GM12878 (cell line): ENCODE measurements around the gene DGCR8. TPM values are rescaled to one million over a fixed set of nuclear protein-coding genes. Genes with fewer than 3 reads are reported as not detected.

Experiments
- ATAC-seq: fragments of 200-7000 bp; cut with Tn5 transposase; 3 replicates; pipeline ENCODE4 v1.9.1; 2020; ENCODE audit warnings: mild to moderate bottlenecking, moderate library complexity
- BruUV-seq: library from RNA; stranded (reverse); fragments of 400-500 nt; replicated peaks from 2 replicates; lab custom pipeline; 2021; lab: Mats Ljungman, UMichigan
- CTCF ChIA-PET: fragments of 300-600 bp; sonication (Branson Sonifier 250); formaldehyde crosslinking; extraction: SDS; loops from one replicate; lab custom pipeline; 2021; ENCODE audit warnings: inconsistent platforms; lab: Yijun Ruan, JAX
- POLR2A ChIA-PET: fragments of 350-600 bp; formaldehyde crosslinking; extraction: SDS; loops from one replicate; lab custom pipeline; 2021; ENCODE audit warnings: inconsistent platforms; lab: Charles Lee
- RAD21 ChIA-PET: fragments of 300-600 bp; sonication (Branson Sonifier 250); formaldehyde crosslinking; loops from one replicate; lab custom pipeline; 2023; ENCODE audit warnings: antibody characterized with exemption; ENCODE audit not compliant: unreplicated experiment; lab: Charles Lee
- SMC1A ChIA-PET: fragments of 300-600 bp; sonication (Branson Sonifier 250); formaldehyde crosslinking; loops from one replicate; lab custom pipeline; 2023; ENCODE audit not compliant: unreplicated experiment, uncharacterized antibody; lab: Charles Lee
- DNase-seq: peaks from one replicate; pipeline ENCODE4 v3.0.0-alpha.2; 2011; ENCODE audit warnings: low read depth, low spot score
- FAIRE-seq: peaks from 3 replicates; lab custom pipeline; 2011; peaks lifted over from hg19 to GRCh38; lab: Jason Lieb, UNC
- H2AFZ ChIP-seq: 2 replicates; pipeline ENCODE4 v1.6.0; 2011; ENCODE audit warnings: low read depth, low read length, control low read depth; ENCODE audit not compliant: control insufficient read depth
- H3K27ac ChIP-seq: 2 replicates; pipeline ENCODE4 v1.5.1; 2011; ENCODE audit warnings: control low read depth; ENCODE audit not compliant: control insufficient read depth, insufficient read depth
- H3K27me3 ChIP-seq, 2 experiments: replicated peaks in 1 of 2; 2 replicates each; pipeline versions ENCODE4 v1.6.0 to v1.6.1; 2011; ENCODE audit warnings: low read length in 1 of 2; ENCODE audit not compliant: control insufficient read depth in 2 of 2, insufficient read depth in 2 of 2
- H3K36me3 ChIP-seq, 2 experiments: 2 replicates each; pipeline ENCODE4 v1.5.1; 2011; ENCODE audit warnings: low read length in 1 of 2; ENCODE audit not compliant: control insufficient read depth in 2 of 2, insufficient read depth in 2 of 2
- H3K4me1 ChIP-seq: 2 replicates; pipeline ENCODE4 v1.6.1; 2011; ENCODE audit warnings: mild to moderate bottlenecking, low read length, moderate library complexity, mixed read lengths; ENCODE audit not compliant: control insufficient read depth, insufficient read depth
- H3K4me2 ChIP-seq: 2 replicates; pipeline ENCODE4 v1.6.0; 2011; ENCODE audit warnings: control low read depth; ENCODE audit not compliant: control insufficient read depth, insufficient read depth
- H3K4me3 ChIP-seq: fragments of 200-600 bp; sonication (generic); 2 replicates; pipeline ENCODE4 v1.5.1; 2016
- H3K79me2 ChIP-seq: 2 replicates; pipeline ENCODE4 v1.6.0; 2011; ENCODE audit warnings: low read length; ENCODE audit not compliant: control insufficient read depth, insufficient read depth
- H3K9ac ChIP-seq: 2 replicates; pipeline ENCODE4 v1.8.0; 2011; ENCODE audit warnings: low read length, control low read depth, mixed read lengths; ENCODE audit not compliant: control insufficient read depth, insufficient read depth
- H3K9me3 ChIP-seq: replicated peaks from 3 replicates; pipeline ENCODE4 v1.5.1; 2011; ENCODE audit warnings: mild to moderate bottlenecking, low read length; ENCODE audit not compliant: control insufficient read depth, insufficient read depth
- H4K20me1 ChIP-seq: 2 replicates; pipeline ENCODE4 v1.6.0; 2011; ENCODE audit not compliant: control insufficient read depth, insufficient read depth
- BMI1 ChIP-seq: fragments of 450-650 bp; IDR thresholded peaks from 2 replicates; pipeline ENCODE4 v1.6.1; 2016; ENCODE audit warnings: mild to moderate bottlenecking, moderate library complexity, borderline replicate concordance
- E2F4 ChIP-seq: IDR thresholded peaks from 2 replicates; pipeline ENCODE4 v1.6.1; 2012; ENCODE audit warnings: low read depth, low read length, improper control_type of control experiment
- EED ChIP-seq: sonication (generic); IDR thresholded peaks from 2 replicates; pipeline ENCODE4 v1.6.1; 2016; ENCODE audit warnings: antibody characterized with exemption, low read depth
- EP300 ChIP-seq, 2 experiments: fragments of 150-350 bp in 1 of 2; IDR thresholded peaks; 2 replicates each; pipeline ENCODE4 v1.6.1; 2011 to 2012; ENCODE audit warnings: low read depth in 2 of 2, low read length in 2 of 2, borderline replicate concordance in 1 of 2, improper control_type of control experiment in 1 of 2, inconsistent platforms in 1 of 2; ENCODE audit not compliant: control insufficient read depth in 1 of 2
- EZH2 ChIP-seq: IDR thresholded peaks from 2 replicates; pipeline ENCODE4 v1.6.1; 2012; ENCODE audit warnings: low read depth, mild to moderate bottlenecking, control low read depth, inconsistent platforms, low read length, borderline replicate concordance; ENCODE audit not compliant: control insufficient read depth
- NFYB ChIP-seq: IDR thresholded peaks from 2 replicates; pipeline ENCODE4 v1.6.1; 2011; ENCODE audit warnings: low read depth, mild to moderate bottlenecking, low read length, improper control_type of control experiment, moderate library complexity; ENCODE audit not compliant: insufficient read depth
- NKRF ChIP-seq: fragments of 450-650 bp; conservative IDR thresholded peaks from 2 replicates; pipeline ENCODE4 v1.6.1; 2017; ENCODE audit warnings: mild to moderate bottlenecking, moderate library complexity
- SP1 ChIP-seq: IDR thresholded peaks from one replicate; pipeline ENCODE4 v1.6.1; 2011; ENCODE audit warnings: low read depth, low read length
- TBL1XR1 ChIP-seq: IDR thresholded peaks from 2 replicates; pipeline ENCODE4 v1.6.1; 2012; ENCODE audit warnings: low read depth, low read length, improper control_type of control experiment
- WGBS: methylation state at CpG from one replicate; pipeline ENCODE4 v1.1.6; 2016; ENCODE audit warnings: low lambda C conversion rate; ENCODE audit not compliant: insufficient replicate concordance, insufficient coverage; ENCODE audit errors: missing lambda C conversion rate; 5-methylcytosine and 5-hydroxymethylcytosine counted together
- in situ Hi-C: fragments of 300-500 bp; cut with MboI; formaldehyde crosslinking; loops from 9 replicates; pipeline ENCODE4 v1.14.3; 2018; ENCODE audit warnings: mixed read lengths
- intact Hi-C: fragments of 100-400 bp; cut with micrococcal nuclease; formaldehyde crosslinking; loops from one replicate; pipeline ENCODE4 v1.14.2; 2022; ENCODE audit not compliant: unreplicated experiment
- polyA plus RNA-seq, 11 experiments: library from polyadenylated mRNA; depleted of rRNA in 4 of 11; unstranded in 6 of 11; stranded (reverse) in 5 of 11; fragments of >200 nt; fragmentation: Nextera tagmentation in 4 of 11; fragmentation: Illumina TruSeq in 1 of 11; extraction: Ambion mirVana in 4 of 11; extraction: Trizol in 1 of 11; gene quantifications; 1 replicate in 1 of 11; 2 replicates in 10 of 11; pipeline versions ENCODE4 v1.2.1 to v1.2.3, GENCODE V29; 2011 to 2016; ENCODE audit warnings: inconsistent platforms in 2 of 11, missing spikeins in 2 of 11, low read depth in 1 of 11
- total RNA-seq, 4 experiments: library from RNA; depleted of rRNA in 3 of 4; stranded (reverse); fragments of >200 nt in 3 of 4; fragmentation: Illumina TruSeq in 1 of 4; extraction: Trizol in 1 of 4; gene quantifications; 2 replicates each; pipeline versions ENCODE4 v1.2.1 to v1.2.3, GENCODE V29; 2013 to 2021

Gene DGCR8
- total and polyA plus RNA-seq, 10 of the 15 experiments (the other 5 are each of a cell fraction or from before 2014, with no cell fraction given), result 1.2 to 35.1 (median 17.2) TPM

GRCh38 chr22:20130319-20130718 is 50.3 kb downstream of the DGCR8 start:
- Histone ChIP-seq H3K27ac (no peak overlapping the region), H3K4me2 (peak overlapping the region; percentile 74; the same call in 1 of the 2 replicates), H3K4me1 (peaks cover 12% of the 10 kb centered on the region), H2AFZ (no peak overlapping the region), H3K27me3 (no peaks in the 10 kb centered on the region), H3K9me3 (no peaks in the 10 kb centered on the region), H3K4me3 (no peak overlapping the region), H3K36me3 (peaks cover 15 to 17% of the 10 kb centered on the region in 2 experiments; a peak in 3 of 4 replicates), H3K9ac (no peak overlapping the region), H4K20me1 (no peaks in the 10 kb centered on the region), H3K79me2 (peaks cover 7% of the 10 kb centered on the region)
- SMC1A ChIA-PET, result interaction anchor here (1.5 kb wide), 1 partner anchor 12 kb away, joined by 5 read pairs; no protein-coding TSS in a partner anchor
- CTCF ChIA-PET, result interaction anchor here (1.0 to 2.1 kb wide), 2 partner anchors 9 to 161 kb away, joined by 4 to 7 read pairs; no protein-coding TSS in a partner anchor
- no peak for TF ChIP-seq EP300 (IDR thresholded peaks at IDR 0.05; ENCODE audit: borderline replicate concordance in 1 of 2, control insufficient read depth in 1 of 2, low read depth in 2 of 2, low read length in 2 of 2)
- RAD21 ChIA-PET, result interaction anchor here (0.6 kb wide), 1 partner anchor 168 kb away, joined by 3 read pairs; no protein-coding TSS in a partner anchor
- intact Hi-C loops, result no loop called here
- DNase-seq, result no peak
- peak; percentile 8; the same call in 2 of the 3 replicates for ATAC-seq
- BruUV-seq, result no TSS peak
- in situ Hi-C loops, result no loop called here
- WGBS, result 67% methylated on average over 3 of the region's 3 CpGs
- FAIRE-seq, result no peak
- POLR2A ChIA-PET, result no interaction called here

GRCh38 chr22:20130731-20131596 is 50.9 kb downstream of the DGCR8 start:
- Histone ChIP-seq H3K36me3 (peaks cover 11 to 14% of the 10 kb centered on the region in 2 experiments; a peak in 3 of 4 replicates), H3K27ac (peak overlapping the region; percentile 52), H3K4me2 (peak overlapping the region; percentile 74), H3K4me3 (peak overlapping the region; percentile 67; the same call in 1 of the 2 replicates), H3K79me2 (peaks cover 7% of the 10 kb centered on the region), H3K4me1 (peaks cover 12% of the 10 kb centered on the region), H3K9ac (peak overlapping the region; percentile 73), H3K27me3 (no peaks in the 10 kb centered on the region), H2AFZ (peak overlapping the region; percentile 80), H3K9me3 (no peaks in the 10 kb centered on the region), H4K20me1 (no peaks in the 10 kb centered on the region)
- DNase-seq (no peak), FAIRE-seq (no peak), ATAC-seq (peak; percentile 85)
- RAD21 ChIA-PET, result interaction anchor here (0.6 kb wide), 1 partner anchor 168 kb away, joined by 3 read pairs; no protein-coding TSS in a partner anchor
- CTCF ChIA-PET, result interaction anchor here (1.0 to 2.1 kb wide), 2 partner anchors 10 to 162 kb away, joined by 4 to 7 read pairs; no protein-coding TSS in a partner anchor
- in situ Hi-C loops (no loop called here), intact Hi-C loops (no loop called here)
- BruUV-seq, result no TSS peak
- SMC1A ChIA-PET, result interaction anchor here (1.5 kb wide), 1 partner anchor 13 kb away, joined by 5 read pairs; no protein-coding TSS in a partner anchor
- WGBS, result 4% methylated on average over 46 of the region's 70 CpGs
- POLR2A ChIA-PET, result no interaction called here
- TF ChIP-seq TBL1XR1 (no peak), EZH2 (no peak), NFYB (peak; percentile 46; the same call in 1 of the 2 replicates), E2F4 (no peak), NKRF (peak; percentile 66), SP1 (peak; percentile 42), EED (no peak), BMI1 (no peak)
